GM19372 (cell line): ENCODE data around the gene TUBGCP6.

Source experiments
- ATAC-seq: cut with Tn5 transposase; IDR thresholded peaks from one replicate; pipeline ENCODE4 v1.9.1; 2021; ENCODE audit warnings: mild to moderate bottlenecking, low read depth, moderate library complexity; ENCODE audit not compliant: unreplicated experiment

TUBGCP6 gene

GRCh38 chr22:50186181-50186714 is 58.6 kb downstream of the TUBGCP6 start:
- ATAC-seq = no peak

- peak; percentile 39 for ATAC-seq
Observed at GRCh38 chr22:50185375-50186087, 59.3 kb downstream of the TUBGCP6 start, which contains the start of gene TRABD. TSS of gene TRABD (plus strand) at chr22:50185913. CDS start at chr22:50193061, 7,148 bp downstream.

- no peak for ATAC-seq
Observed at GRCh38 chr22:50184902-50185374, 59.9 kb downstream of the TUBGCP6 start.

- ATAC-seq = no peak
Observed at GRCh38 chr22:50184004-50184901, 60.6 kb downstream of the TUBGCP6 start.

GRCh38 chr22:50183141-50183971 is 61.5 kb downstream of the TUBGCP6 start:
- ATAC-seq = no peak

- no peak for ATAC-seq
Observed at GRCh38 chr22:50182176-50183081, 62.4 kb downstream of the TUBGCP6 start.

GRCh38 chr22:50180727-50181521 is 63.9 kb downstream of the TUBGCP6 start:
- no peak for ATAC-seq

GRCh38 chr22:50179937-50180726 is 64.7 kb downstream of the TUBGCP6 start:
- no peak for ATAC-seq

- no peak for ATAC-seq
Observed at GRCh38 chr22:50178871-50179869, 65.7 kb downstream of the TUBGCP6 start.

- ATAC-seq = no peak
Observed at GRCh38 chr22:50178471-50178864, 66.4 kb downstream of the TUBGCP6 start.

- no peak for ATAC-seq
Observed at GRCh38 chr22:50177537-50178470, 67.0 kb downstream of the TUBGCP6 start.

- ATAC-seq = no peak
Observed at GRCh38 chr22:50176850-50177536, 67.8 kb downstream of the TUBGCP6 start.

GRCh38 chr22:50175921-50176849 is 68.6 kb downstream of the TUBGCP6 start:
- ATAC-seq = no peak

GRCh38 chr22:50175191-50175461 is 69.7 kb downstream of the TUBGCP6 start:
- no peak for ATAC-seq
